Adrenal gland (tissue), 5 donors: ENCODE data around the gene GIPR.

ENCODE experiments used
- CTCF ChIP-seq, 6 experiments: fragments of 450-650 bp in 4 of 6; fragments of 200-600 bp in 2 of 6; sonication (generic) in 1 of 6; IDR thresholded peaks; 1 replicate in 5 of 6; 2 replicates in 1 of 6; pipeline versions ENCODE4 v1.5.1 to v1.8.0; 2016 to 2021; ENCODE audit warnings: antibody characterized with exemption in 6 of 6, mild to moderate bottlenecking in 2 of 6, moderate library complexity in 1 of 6
- POLR2A ChIP-seq, 2 donors: fragments of 450-650 bp; IDR thresholded peaks; one replicate each; pipeline ENCODE4 v1.6.1; 2017; ENCODE audit warnings: antibody characterized with exemption in 2 of 2, mild to moderate bottlenecking in 2 of 2, moderate library complexity in 1 of 2
- donor health status: DM: no; HTN: no; CAD: no.

- TF ChIP-seq CTCF (IDR thresholded peaks at IDR 0.05), result no peak
- no peak for TF ChIP-seq POLR2A (IDR thresholded peaks at IDR 0.05)
Observed at GRCh38 chr19:45646345-45646698, 21.7 kb upstream of the GIPR start.
